ENCODE data around the gene TSPEAR. TPM values are rescaled to one million over a fixed set of nuclear protein-coding genes. Genes with fewer than 3 reads are reported as not detected.
"Not testable (repeated sequence)": the region's sequence is repeated elsewhere in the genome, so short reads cannot be mapped to it uniquely, and the experiment has no call there.

Gene TSPEAR
- total RNA-seq, 1 experiment from 2014 or later: not detected

DNA sequence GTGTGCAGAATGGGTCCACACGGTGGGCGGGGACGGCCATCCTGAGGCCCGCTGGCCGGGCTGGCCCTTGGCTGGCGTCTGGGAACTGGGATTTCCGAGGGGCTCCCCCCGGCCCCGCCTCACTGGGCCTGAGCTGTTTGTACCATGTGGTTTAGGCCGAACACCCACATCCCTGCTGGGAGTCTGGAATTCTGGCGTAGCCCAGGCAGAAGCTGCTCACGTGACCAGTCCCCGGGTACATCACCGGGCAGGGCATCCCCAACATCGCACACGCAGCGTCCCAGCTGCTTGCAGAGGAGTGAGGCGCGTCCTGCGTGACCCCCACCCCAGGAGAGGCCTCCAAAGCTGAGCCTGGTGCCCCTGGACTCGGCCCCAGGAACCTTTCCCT lies 108.9 kb downstream of the TSPEAR start:
- Histone ChIP-seq H3K4me1 (ENCODE audit: low read length) (no peaks in the 10 kb centered on the region), H2AFZ (ENCODE audit: low read length) (no peak overlapping the region), H3K79me2 (ENCODE audit: low read length) (no peaks in the 10 kb centered on the region)

DNA sequence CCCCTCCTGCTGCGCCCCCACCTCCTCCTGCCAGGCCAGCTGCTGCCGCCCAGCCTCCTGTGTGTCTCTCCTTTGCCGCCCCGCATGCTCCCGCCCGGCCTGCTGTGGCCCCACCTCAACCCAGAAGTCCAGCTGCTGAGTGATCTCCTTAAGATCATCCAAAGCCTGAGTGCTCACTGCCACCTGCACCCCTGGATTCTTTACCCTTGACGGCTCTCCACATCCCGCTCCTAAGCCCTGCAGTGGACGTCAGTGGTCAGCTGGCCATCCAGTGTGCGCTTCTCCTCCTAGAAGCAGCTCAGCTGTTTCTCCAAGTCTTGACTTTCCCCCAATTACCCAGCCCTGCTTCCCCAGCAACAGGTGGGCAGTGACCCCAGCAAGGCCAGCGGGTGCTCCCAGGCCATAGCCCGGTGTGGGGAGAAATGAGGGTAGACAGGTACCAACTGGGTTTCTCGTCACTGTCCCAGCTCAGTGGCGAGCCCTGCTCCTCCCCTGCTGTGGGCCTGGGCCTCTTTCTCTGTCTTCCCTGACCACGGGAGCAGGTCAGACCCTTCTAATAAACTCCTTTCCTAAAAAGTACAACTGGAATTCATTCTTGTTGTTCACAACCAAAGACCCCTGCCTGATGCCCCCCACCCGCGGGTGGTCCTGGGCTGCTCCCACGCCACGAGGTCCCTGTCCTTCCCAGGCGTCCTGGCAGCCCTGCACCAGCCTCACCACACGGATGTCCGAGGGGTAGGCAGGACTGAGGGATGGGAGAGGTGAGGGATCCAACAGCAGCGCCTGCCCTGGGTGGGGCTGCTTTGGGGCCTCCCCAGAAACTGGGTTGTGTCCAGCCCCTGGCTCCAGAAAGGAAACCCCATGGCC lies 109.5 kb downstream of the TSPEAR start:
- H3K27me3 ChIP-seq (ENCODE audit: low read length): no peaks in the 10 kb centered on the region
- no peaks in the 10 kb centered on the region for H3K9me3 ChIP-seq (ENCODE audit: low read length)
- no peak overlapping the region for H3K9ac ChIP-seq (ENCODE audit: low read length)
- DNase-seq: no peak
- H3K79me2 ChIP-seq (ENCODE audit: low read length): no peaks in the 10 kb centered on the region
- H3K27ac ChIP-seq (ENCODE audit: low read length): no peak overlapping the region
- no peak overlapping the region for H3K4me2 ChIP-seq (ENCODE audit: low read depth, low read length, poor library complexity, severe bottlenecking)
- H3K4me1 ChIP-seq (ENCODE audit: low read length): no peaks in the 10 kb centered on the region
- H3K4me3 ChIP-seq (ENCODE audit: low read length): no peak overlapping the region
- H4K20me1 ChIP-seq (ENCODE audit: insufficient read depth, low read depth, low read length): no peaks in the 10 kb centered on the region
- H3K9me2 ChIP-seq (replicated peaks; ENCODE audit: insufficient read depth, low read length): no peaks in the 10 kb centered on the region
- H3K36me3 ChIP-seq (ENCODE audit: insufficient read depth, low read length): no peaks in the 10 kb centered on the region
- no peak overlapping the region for H2AFZ ChIP-seq (ENCODE audit: low read length)

More for the DNA sequence above, 108.9 kb downstream of the TSPEAR start:
- Histone ChIP-seq H3K4me2 (ENCODE audit: low read depth, low read length, poor library complexity, severe bottlenecking) (no peak overlapping the region), H3K9ac (ENCODE audit: low read length) (no peak overlapping the region), H3K9me3 (ENCODE audit: low read length) (no peaks in the 10 kb centered on the region), H3K27ac (ENCODE audit: low read length) (no peak overlapping the region), H3K36me3 (ENCODE audit: insufficient read depth, low read length) (no peaks in the 10 kb centered on the region), H3K27me3 (ENCODE audit: low read length) (no peaks in the 10 kb centered on the region), H4K20me1 (ENCODE audit: insufficient read depth, low read depth, low read length) (no peaks in the 10 kb centered on the region), H3K9me2 (replicated peaks; ENCODE audit: insufficient read depth, low read length) (no peaks in the 10 kb centered on the region), H3K4me3 (ENCODE audit: low read length) (no peak overlapping the region)
- DNase-seq: no peak

DNA sequence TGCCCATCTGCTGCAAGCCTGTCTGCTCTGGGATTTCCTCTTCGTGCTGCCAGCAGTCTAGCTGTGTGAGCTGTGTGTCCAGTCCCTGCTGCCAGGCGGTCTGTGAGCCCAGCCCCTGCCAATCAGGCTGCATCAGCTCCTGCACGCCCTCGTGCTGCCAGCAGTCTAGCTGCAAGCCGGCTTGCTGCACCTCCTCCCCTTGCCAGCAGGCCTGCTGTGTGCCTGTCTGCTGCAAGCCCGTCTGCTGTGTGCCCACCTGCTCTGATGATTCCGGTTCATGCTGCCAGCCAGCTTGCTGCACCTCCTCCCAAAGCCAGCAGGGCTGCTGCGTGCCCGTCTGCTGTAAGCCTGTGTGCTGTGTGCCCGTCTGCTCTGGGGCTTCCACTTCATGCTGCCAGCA lies 110.3 kb downstream of the TSPEAR start:
- not testable (repeated sequence) for H3K9ac ChIP-seq (ENCODE audit: low read length); H3K36me3 ChIP-seq (ENCODE audit: insufficient read depth, low read length); H3K4me1 ChIP-seq (ENCODE audit: low read length); H3K27ac ChIP-seq (ENCODE audit: low read length); DNase-seq; H3K79me2 ChIP-seq (ENCODE audit: low read length); H4K20me1 ChIP-seq (ENCODE audit: insufficient read depth, low read depth, low read length); H3K9me3 ChIP-seq (ENCODE audit: low read length); H2AFZ ChIP-seq (ENCODE audit: low read length); H3K4me3 ChIP-seq (ENCODE audit: low read length); H3K9me2 ChIP-seq (replicated peaks; ENCODE audit: insufficient read depth, low read length); H3K27me3 ChIP-seq (ENCODE audit: low read length); H3K4me2 ChIP-seq (ENCODE audit: low read depth, low read length, poor library complexity, severe bottlenecking)

DNA sequence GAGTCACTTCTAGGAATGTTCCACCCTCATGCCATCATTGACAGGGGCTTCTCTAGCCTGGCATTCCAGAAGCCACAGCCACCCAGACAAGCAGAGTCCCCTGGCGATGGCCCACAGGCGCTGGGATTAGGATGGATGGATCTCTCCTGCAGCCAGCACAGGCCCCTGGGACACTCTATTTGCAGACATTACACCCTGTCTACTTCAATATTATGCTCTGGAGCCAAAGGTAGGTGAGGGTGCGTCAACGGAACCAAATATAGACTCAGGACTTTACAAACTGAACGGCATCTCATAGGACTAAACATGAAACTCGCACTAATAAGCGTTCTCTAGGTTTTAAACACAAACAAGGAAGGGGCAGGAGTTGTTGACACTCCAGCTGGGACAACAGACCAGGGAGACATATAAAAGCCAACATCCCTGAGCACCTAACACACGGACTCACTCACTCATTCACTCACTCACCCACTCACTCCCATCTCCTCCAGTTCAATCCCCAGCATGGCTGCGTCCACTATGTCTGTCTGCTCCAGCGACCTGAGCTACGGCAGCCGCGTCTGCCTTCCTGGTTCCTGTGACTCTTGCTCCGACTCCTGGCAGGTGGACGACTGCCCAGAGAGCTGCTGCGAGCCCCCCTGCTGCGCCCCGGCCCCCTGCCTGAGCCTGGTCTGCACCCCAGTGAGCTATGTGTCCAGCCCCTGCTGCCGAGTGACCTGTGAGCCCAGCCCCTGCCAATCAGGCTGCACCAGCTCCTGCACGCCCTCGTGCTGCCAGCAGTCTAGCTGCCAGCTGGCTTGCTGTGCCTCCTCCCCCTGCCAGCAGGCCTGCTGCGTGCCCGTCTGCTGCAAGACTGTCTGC lies 111.0 kb downstream of the TSPEAR start, which contains the start of gene KRTAP10-7:
Gene KRTAP10-7, plus strand, starts transcription at position 480 of the 861 bp plus-strand sequence. Its CDS starts 25 bp downstream, at position 505.
- H3K27me3 ChIP-seq (ENCODE audit: low read length); H3K4me2 ChIP-seq (ENCODE audit: low read depth, low read length, poor library complexity, severe bottlenecking); H3K79me2 ChIP-seq (ENCODE audit: low read length): not testable (repeated sequence)

DNA sequence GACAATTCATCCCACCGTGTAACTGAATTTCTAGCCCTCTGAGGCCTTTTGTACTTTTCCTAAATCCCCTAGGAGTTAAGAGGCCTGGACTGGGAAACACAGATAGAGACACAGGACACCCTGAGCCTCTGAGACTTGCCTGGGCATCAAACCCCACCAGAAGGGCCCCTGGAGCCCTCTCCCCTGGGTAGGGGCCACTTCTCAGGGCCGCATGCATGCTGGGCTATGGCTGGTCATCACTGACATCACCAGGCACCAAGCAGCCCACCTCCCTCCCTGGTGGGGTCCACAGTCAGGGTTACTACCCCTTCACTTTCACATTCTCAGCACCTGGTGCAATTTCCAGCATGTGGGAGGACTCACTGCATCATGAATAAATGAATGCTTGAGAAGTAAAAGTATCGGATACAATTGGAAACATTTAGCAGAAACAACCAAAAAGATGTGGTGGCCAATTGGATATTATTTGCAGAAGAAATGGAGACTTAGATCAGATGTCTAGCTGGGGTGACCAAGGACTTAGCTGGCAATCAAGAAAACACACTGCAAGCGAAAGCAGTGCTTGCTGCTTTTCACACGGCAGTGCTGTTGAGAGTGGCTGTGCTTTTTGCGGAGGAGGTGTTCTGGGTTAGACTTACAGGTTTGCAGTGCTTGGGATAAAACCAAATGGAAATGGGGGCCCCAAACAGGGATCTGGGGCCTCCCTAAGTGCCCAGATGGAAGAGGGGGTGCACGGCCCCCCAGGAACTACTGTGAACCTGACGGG lies 111.9 kb downstream of the TSPEAR start:
- no peaks in the 10 kb centered on the region for H3K27me3 ChIP-seq (ENCODE audit: low read length)
- no peak overlapping the region for H3K4me3 ChIP-seq (ENCODE audit: low read length)
- no peak overlapping the region for H2AFZ ChIP-seq (ENCODE audit: low read length)
- no peaks in the 10 kb centered on the region for H3K36me3 ChIP-seq (ENCODE audit: insufficient read depth, low read length)
- no peaks in the 10 kb centered on the region for H3K4me1 ChIP-seq (ENCODE audit: low read length)
- H3K9me3 ChIP-seq (ENCODE audit: low read length): no peaks in the 10 kb centered on the region
- no peak for DNase-seq
- no peaks in the 10 kb centered on the region for H3K9me2 ChIP-seq (replicated peaks; ENCODE audit: insufficient read depth, low read length)
- H3K27ac ChIP-seq (ENCODE audit: low read length): no peak overlapping the region
- no peaks in the 10 kb centered on the region for H3K79me2 ChIP-seq (ENCODE audit: low read length)
- H4K20me1 ChIP-seq (ENCODE audit: insufficient read depth, low read depth, low read length): no peaks in the 10 kb centered on the region
- no peak overlapping the region for H3K4me2 ChIP-seq (ENCODE audit: low read depth, low read length, poor library complexity, severe bottlenecking)
- no peak overlapping the region for H3K9ac ChIP-seq (ENCODE audit: low read length)

More for the DNA sequence above, 111.0 kb downstream of the TSPEAR start, which contains the start of gene KRTAP10-7:
- not testable (repeated sequence) for H3K9me3 ChIP-seq (ENCODE audit: low read length); H2AFZ ChIP-seq (ENCODE audit: low read length); H3K36me3 ChIP-seq (ENCODE audit: insufficient read depth, low read length); H4K20me1 ChIP-seq (ENCODE audit: insufficient read depth, low read depth, low read length); H3K9ac ChIP-seq (ENCODE audit: low read length); H3K4me3 ChIP-seq (ENCODE audit: low read length); H3K27ac ChIP-seq (ENCODE audit: low read length); DNase-seq; H3K9me2 ChIP-seq (replicated peaks; ENCODE audit: insufficient read depth, low read length); H3K4me1 ChIP-seq (ENCODE audit: low read length)

DNA sequence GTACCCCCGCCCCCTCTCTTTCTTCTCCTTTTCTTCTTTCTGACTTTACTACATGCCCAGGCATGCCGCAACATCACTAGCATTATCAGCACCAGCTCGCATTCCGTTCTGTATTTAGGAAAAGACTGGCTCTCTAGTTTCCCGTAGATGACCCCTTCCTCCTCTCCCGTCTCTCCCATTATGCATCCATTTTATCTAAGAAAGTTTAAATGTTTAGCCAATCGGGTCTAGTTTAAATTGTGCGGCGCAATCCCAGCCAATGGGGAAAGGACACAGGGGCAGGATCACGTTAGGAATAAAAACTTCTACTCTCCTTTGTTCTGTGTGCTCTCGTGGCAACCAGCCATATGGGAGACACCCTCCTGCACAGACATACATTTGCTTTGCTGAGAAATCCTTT lies 113.3 kb downstream of the TSPEAR start:
- no peak overlapping the region for H2AFZ ChIP-seq (ENCODE audit: low read length)
- no peaks in the 10 kb centered on the region for H3K36me3 ChIP-seq (ENCODE audit: insufficient read depth, low read length)

DNA sequence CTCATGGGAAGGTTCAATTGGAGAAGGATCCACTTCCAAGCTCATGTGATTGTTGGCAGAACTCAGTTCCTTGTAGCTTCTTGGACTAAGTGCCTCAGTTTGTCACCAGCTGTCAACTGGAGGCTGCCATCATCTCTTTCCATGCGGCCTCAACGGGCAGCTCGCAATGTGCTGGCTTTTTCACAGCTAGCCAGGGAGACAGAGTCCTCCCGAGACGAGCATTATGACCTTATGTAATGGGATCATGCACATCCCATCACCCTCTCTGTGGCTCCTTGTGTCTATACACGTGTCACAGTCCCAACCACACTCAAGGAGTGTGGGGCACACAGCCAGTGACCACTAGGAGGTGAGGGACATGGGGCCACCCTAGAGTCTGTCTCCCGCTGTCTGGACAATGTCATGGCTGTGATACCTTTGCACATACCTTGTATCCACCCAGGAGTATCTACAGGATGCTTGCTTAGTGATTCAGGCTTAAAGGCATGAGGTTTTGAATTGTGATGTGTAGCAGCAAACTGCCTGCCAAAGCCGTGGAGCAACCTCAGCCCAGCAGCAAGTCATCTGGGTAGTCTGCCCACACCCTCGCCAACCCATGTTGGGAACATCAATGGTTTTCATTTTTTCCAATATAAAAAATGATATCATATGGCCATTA lies 115.2 kb downstream of the TSPEAR start:
- Histone ChIP-seq H3K9ac (ENCODE audit: low read length) (no peak overlapping the region), H3K79me2 (ENCODE audit: low read length) (no peaks in the 10 kb centered on the region), H3K27ac (ENCODE audit: low read length) (no peak overlapping the region), H2AFZ (ENCODE audit: low read length) (no peak overlapping the region), H3K4me2 (ENCODE audit: low read depth, low read length, poor library complexity, severe bottlenecking) (no peak overlapping the region), H4K20me1 (ENCODE audit: insufficient read depth, low read depth, low read length) (no peaks in the 10 kb centered on the region), H3K4me3 (ENCODE audit: low read length) (no peak overlapping the region), H3K9me3 (ENCODE audit: low read length) (no peaks in the 10 kb centered on the region), H3K4me1 (ENCODE audit: low read length) (no peaks in the 10 kb centered on the region), H3K36me3 (ENCODE audit: insufficient read depth, low read length) (no peaks in the 10 kb centered on the region), H3K27me3 (ENCODE audit: low read length) (no peaks in the 10 kb centered on the region), H3K9me2 (replicated peaks; ENCODE audit: insufficient read depth, low read length) (no peaks in the 10 kb centered on the region)
- no peak for DNase-seq

More for the DNA sequence above, 113.3 kb downstream of the TSPEAR start:
- no peak overlapping the region for H3K4me2 ChIP-seq (ENCODE audit: low read depth, low read length, poor library complexity, severe bottlenecking)
- no peak overlapping the region for H3K9ac ChIP-seq (ENCODE audit: low read length)
- H4K20me1 ChIP-seq (ENCODE audit: insufficient read depth, low read depth, low read length): no peaks in the 10 kb centered on the region
- no peaks in the 10 kb centered on the region for H3K27me3 ChIP-seq (ENCODE audit: low read length)
- no peaks in the 10 kb centered on the region for H3K9me2 ChIP-seq (replicated peaks; ENCODE audit: insufficient read depth, low read length)
- no peak for DNase-seq
- H3K27ac ChIP-seq (ENCODE audit: low read length): no peak overlapping the region
- H3K4me3 ChIP-seq (ENCODE audit: low read length): no peak overlapping the region
- no peaks in the 10 kb centered on the region for H3K79me2 ChIP-seq (ENCODE audit: low read length)
- H3K4me1 ChIP-seq (ENCODE audit: low read length): no peaks in the 10 kb centered on the region
- H3K9me3 ChIP-seq (ENCODE audit: low read length): no peaks in the 10 kb centered on the region
